Vagina (tissue), 2 donors: ENCODE data around the gene PEPD. TPM values are rescaled to one million over a fixed set of nuclear protein-coding genes. Genes with fewer than 3 reads are reported as not detected.
A peak's percentile ranks its signal among the peaks of the same experiment; 100 is the strongest.

ENCODE experiments used
- DNase-seq, 2 donors: peaks; one replicate each; pipeline ENCODE4 v3.0.0-alpha.2; 2017; ENCODE audit errors: extremely low spot score in 2 of 2
- H3K27ac ChIP-seq: fragments of 200-600 bp; sonication (generic); one replicate; pipeline ENCODE4 v1.5.1; 2019
- H3K27me3 ChIP-seq: fragments of 200-600 bp; sonication (generic); one replicate; pipeline ENCODE4 v1.5.1; 2019
- H3K36me3 ChIP-seq, 2 donors: fragments of 200-600 bp; sonication (generic); one replicate each; pipeline ENCODE4 v1.5.1; 2017 to 2019
- H3K4me1 ChIP-seq: fragments of 200-600 bp; sonication (generic); one replicate; pipeline ENCODE4 v1.5.1; 2019
- H3K4me3 ChIP-seq, 2 donors: fragments of 200-600 bp; sonication (generic); 1 replicate in 1 of 2; 2 replicates in 1 of 2; pipeline ENCODE4 v1.5.1; 2016 to 2019
- H3K9me3 ChIP-seq: fragments of 200-600 bp; sonication (generic); one replicate; pipeline ENCODE4 v1.5.1; 2019
- POLR2A ChIP-seq, 2 donors: fragments of 450-650 bp; IDR thresholded peaks; one replicate each; pipeline ENCODE4 v1.6.1; 2017; ENCODE audit warnings: antibody characterized with exemption in 2 of 2, mild to moderate bottlenecking in 2 of 2, moderate library complexity in 2 of 2
- POLR2AphosphoS5 ChIP-seq, 2 donors: sonication (generic); formaldehyde crosslinking; IDR thresholded peaks; one replicate each; pipeline ENCODE4 v1.9.0; 2017; ENCODE audit warnings: antibody characterized with exemption in 2 of 2, mild to moderate bottlenecking in 2 of 2, low read depth in 1 of 2; ENCODE audit not compliant: insufficient read depth in 1 of 2
- intact Hi-C: fragments of 100-400 bp; cut with DNase I; formaldehyde crosslinking; loops from one replicate; pipeline ENCODE4 v1.15.1; 2023
- total RNA-seq: library from RNA; depleted of rRNA; stranded (reverse); fragments of >200 nt; gene quantifications from one replicate; pipeline ENCODE4 v1.2.3, GENCODE V29; 2016
- TF ChIP-seq, protein P1 (sequence below), 3 experiments: fragments of 450-650 bp in 2 of 3; fragments of 200-600 bp in 1 of 3; sonication (generic) in 1 of 3; IDR thresholded peaks; one replicate each; pipeline ENCODE4 v1.5.1; 2017 to 2019; ENCODE audit warnings: antibody characterized with exemption in 3 of 3, mild to moderate bottlenecking in 2 of 3, moderate library complexity in 2 of 3

PEPD gene
- total RNA-seq, 1 donor from 2014 or later: 61.9 TPM

DNA sequence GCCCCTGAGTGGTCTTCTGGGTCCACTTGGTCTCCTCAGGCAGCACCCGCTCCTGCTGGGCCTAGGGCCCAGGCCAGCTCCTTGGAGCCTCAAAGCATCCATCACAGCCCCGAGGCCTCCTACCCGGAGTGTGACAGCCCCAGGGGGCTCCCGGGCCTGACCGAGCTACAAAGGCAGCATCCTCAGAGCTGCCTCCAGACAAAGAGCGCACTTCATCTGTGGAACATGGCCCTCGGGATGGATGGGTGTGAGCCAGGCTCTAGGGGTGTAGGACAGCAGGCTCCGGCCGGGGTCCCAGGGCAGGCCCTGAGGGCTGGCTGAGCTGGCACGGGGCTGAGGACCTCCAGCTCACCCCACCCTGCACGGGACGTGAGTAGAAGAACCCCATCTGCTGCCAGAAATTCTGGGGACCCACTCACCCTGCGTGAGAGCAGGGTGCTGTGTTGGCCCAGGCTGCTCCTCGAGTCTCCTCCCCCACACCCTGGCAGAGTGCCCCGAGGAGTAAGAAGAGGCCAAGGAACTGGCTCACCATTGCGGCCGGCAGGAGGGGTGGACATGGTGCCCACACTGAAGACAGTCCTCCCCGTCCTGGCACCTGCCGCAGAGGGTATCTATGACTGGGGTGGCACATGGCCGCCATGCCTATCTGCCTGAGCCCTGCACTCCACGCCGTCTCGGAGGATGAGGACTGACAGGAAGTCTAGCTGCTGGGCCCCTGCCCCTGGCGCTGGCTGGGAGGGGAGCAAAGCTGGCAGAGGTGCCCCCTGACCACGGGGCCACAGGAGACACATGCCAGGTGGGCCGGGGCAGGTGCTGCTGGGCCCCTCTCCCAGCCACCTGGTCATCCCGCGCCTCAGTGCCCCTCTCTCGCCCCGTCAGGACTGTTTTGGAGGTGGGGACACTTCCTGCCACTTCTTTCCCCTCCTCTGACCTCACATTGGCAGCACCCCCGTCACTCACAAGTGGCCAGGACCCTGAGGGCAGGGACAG is 125.7 kb downstream of the PEPD start:
- intact Hi-C loops: no loop called here
- H3K27ac ChIP-seq: no peak overlapping the region

DNA sequence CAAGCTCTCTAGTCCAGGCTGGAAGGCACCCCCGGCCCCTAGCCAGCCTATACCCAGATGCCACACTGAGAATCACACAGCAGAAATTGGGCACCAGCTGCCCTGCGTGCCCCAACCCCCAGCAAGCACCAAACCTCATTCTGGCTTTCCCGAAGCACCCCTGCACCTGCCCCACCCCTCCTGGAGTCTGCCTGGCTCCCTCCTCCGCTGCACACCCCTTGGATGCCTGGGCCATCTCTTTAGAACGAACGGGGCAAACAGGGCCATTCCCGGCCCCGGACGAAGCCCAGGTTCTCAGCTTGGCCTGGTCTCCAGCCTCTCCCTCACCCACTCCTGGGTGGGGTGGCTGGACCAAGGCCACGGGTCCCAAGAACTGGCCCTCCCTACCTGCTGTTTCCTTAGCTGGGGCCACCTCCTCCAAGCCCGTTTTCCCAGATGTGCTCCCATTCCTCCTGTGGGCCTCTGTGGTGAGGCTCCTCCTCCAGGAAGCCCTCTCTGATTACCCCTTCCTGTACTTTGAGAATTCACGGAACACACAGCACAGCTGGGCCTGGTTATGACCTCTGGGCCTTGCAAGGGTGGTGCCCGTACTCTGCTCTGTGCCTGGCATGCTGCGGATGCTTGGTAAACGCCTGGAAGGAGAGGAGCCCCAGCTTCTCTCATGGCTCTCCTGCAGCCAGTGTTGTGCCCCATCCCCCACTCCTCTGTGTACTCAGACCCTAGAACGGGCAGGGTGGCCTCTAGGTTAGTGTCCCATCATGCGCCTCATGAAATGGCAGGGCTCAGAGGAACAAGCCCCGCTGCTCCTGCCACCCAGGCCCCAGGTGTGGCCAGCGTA is 126.6 kb downstream of the PEPD start:
- intact Hi-C loops: no loop called here
- no peak overlapping the region for H3K4me3 ChIP-seq
- H3K9me3 ChIP-seq: no peaks in the 10 kb centered on the region
- TF ChIP-seq POLR2A (IDR thresholded peaks at IDR 0.05) (no peak), POLR2AphosphoS5 (IDR thresholded peaks at IDR 0.05; ENCODE audit: insufficient read depth in 1 of 2, low read depth in 1 of 2) (no peak)
- TF ChIP-seq, protein P1, sequence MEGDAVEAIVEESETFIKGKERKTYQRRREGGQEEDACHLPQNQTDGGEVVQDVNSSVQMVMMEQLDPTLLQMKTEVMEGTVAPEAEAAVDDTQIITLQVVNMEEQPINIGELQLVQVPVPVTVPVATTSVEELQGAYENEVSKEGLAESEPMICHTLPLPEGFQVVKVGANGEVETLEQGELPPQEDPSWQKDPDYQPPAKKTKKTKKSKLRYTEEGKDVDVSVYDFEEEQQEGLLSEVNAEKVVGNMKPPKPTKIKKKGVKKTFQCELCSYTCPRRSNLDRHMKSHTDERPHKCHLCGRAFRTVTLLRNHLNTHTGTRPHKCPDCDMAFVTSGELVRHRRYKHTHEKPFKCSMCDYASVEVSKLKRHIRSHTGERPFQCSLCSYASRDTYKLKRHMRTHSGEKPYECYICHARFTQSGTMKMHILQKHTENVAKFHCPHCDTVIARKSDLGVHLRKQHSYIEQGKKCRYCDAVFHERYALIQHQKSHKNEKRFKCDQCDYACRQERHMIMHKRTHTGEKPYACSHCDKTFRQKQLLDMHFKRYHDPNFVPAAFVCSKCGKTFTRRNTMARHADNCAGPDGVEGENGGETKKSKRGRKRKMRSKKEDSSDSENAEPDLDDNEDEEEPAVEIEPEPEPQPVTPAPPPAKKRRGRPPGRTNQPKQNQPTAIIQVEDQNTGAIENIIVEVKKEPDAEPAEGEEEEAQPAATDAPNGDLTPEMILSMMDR (IDR thresholded peaks at IDR 0.05): no peak
- H3K27me3 ChIP-seq: no peaks in the 10 kb centered on the region
- peaks cover 68% of the 10 kb centered on the region for H3K4me1 ChIP-seq
- peak overlapping the region; percentile 30 for H3K27ac ChIP-seq
- no peak for DNase-seq
- no peaks in the 10 kb centered on the region for H3K36me3 ChIP-seq

More for the DNA sequence above, 125.7 kb downstream of the PEPD start:
- Histone ChIP-seq H3K9me3 (no peaks in the 10 kb centered on the region), H3K4me1 (peaks cover 59% of the 10 kb centered on the region), H3K27me3 (no peaks in the 10 kb centered on the region), H3K4me3 (no peak overlapping the region), H3K36me3 (no peaks in the 10 kb centered on the region)
- no peak for DNase-seq
- TF ChIP-seq POLR2AphosphoS5 (IDR thresholded peaks at IDR 0.05; ENCODE audit: insufficient read depth in 1 of 2, low read depth in 1 of 2) (no peak), POLR2A (IDR thresholded peaks at IDR 0.05) (no peak)
- TF ChIP-seq, protein P1 (IDR thresholded peaks at IDR 0.05): no peak

DNA sequence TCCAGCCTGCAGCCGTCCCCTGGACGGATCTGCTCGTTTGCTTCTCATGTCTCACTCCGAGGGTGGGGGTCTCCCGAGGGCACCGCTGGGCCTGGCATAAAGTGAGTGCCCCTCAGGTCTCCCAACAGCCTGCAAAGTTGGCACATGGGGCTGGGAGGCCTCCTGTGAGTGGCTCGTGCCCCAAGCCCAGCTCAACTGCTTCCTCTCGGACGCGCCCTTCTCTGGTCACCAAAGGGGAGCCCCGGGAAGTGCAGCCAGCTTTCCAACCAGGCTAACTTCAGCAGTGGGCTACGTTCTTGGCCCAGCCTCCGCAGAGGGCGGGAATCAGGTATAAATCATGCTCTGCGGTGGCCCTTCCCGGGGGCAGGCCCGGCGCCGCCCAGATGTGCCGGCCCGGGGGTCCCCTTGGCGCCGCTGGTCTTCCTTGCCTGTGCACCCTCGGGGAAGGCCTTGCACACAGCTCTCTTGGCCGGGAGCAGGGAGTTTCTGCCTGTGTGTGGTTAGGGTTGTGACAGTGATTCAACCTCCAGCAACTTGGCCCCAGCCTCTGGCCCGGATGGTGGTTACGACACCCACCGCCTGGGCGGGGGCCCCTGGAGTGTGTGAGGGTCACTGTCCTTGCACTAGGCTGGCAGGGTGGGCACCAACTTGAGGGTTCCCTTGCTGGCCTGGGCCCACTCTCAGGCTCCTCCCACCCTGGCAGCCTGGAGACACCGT is 127.4 kb downstream of the PEPD start:
- Histone ChIP-seq H3K4me1 (peaks cover 76% of the 10 kb centered on the region), H3K27me3 (no peaks in the 10 kb centered on the region), H3K36me3 (no peaks in the 10 kb centered on the region), H3K4me3 (no peak overlapping the region), H3K27ac (peak overlapping the region; percentile 30), H3K9me3 (no peaks in the 10 kb centered on the region)
- TF ChIP-seq POLR2A (IDR thresholded peaks at IDR 0.05) (no peak), POLR2AphosphoS5 (IDR thresholded peaks at IDR 0.05; ENCODE audit: insufficient read depth in 1 of 2, low read depth in 1 of 2) (peak in 1 of 2 donors; percentile 72)
- TF ChIP-seq, protein P1 (IDR thresholded peaks at IDR 0.05): no peak
- DNase-seq: no peak
- intact Hi-C loops: no loop called here

DNA sequence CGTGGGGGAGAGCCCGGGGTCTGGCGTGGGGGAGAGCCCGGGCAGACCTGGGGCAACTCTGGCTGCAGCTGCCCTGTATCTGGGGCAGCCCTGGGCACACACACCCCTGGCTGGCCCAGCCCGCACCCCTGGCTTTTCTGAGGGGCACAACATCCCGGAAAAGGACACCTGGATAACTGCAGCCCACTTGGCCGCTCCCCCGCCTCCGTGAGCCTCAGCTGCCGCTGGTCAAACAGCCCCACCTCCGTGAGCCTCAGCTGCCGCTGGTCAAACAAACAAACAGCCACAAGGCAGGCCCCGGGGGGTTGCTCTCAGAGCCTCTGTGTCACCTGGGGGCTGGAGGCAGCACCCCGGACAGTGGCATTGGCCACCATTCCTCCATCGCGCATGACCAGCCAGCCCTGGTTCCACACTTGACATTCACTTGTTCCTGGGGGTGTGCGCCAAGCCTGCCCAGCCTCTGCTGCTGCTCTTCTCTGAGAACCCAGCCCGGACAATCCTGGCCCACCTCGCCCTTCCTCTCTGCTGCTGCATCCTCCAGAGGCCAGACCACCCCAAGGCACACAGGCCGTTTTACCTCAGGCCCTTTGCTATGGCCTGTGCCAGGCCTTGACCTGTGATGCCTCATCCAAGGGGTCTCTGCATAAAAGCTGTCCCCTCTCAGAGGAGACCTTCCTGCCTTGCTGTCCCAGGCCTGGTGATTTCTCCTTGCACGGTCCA is 128.1 kb downstream of the PEPD start:
- no peak overlapping the region for H3K4me3 ChIP-seq
- no peaks in the 10 kb centered on the region for H3K27me3 ChIP-seq
- H3K4me1 ChIP-seq: peaks cover 83% of the 10 kb centered on the region
- TF ChIP-seq POLR2AphosphoS5 (IDR thresholded peaks at IDR 0.05; ENCODE audit: insufficient read depth in 1 of 2, low read depth in 1 of 2): no peak
- TF ChIP-seq, protein P1 (IDR thresholded peaks at IDR 0.05): no peak
- no peak for TF ChIP-seq POLR2A (IDR thresholded peaks at IDR 0.05)
- no peaks in the 10 kb centered on the region for H3K9me3 ChIP-seq
- H3K27ac ChIP-seq: peak overlapping the region; percentile 25
- no peak for DNase-seq
- H3K36me3 ChIP-seq: no peaks in the 10 kb centered on the region
- intact Hi-C loops: no loop called here
